ENCODE results near the gene AGAP1.

DNA sequence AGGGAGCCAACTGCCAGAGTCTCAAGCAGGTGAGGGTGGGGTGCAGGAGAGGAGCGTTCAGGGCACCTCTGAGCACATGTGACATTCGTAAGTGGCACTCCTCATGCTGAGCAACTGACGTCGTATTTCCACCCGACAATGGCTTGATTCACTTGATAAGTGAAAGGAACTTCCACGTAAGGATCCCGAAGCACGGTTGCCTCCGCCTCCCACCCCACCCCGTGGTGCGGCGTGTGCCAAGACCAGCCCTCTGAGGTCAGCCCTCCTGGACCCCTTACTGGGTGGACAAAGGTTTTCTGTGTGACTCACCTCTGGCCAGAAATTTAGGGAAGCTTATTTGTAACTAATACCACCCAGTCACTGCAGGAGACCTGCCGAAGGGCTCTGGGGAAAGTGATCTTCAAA, 59.9 kb downstream of the AGAP1 start:
- TF ChIP-seq CTCF (IDR thresholded peaks at IDR 0.05): no peak
- no peak for TF ChIP-seq POLR2A (IDR thresholded peaks at IDR 0.05)
